ENCODE data around the gene SEC23B.

- TF ChIP-seq NR3C1 (IDR thresholded peaks at IDR 0.05) (no peak), EP300 (IDR thresholded peaks at IDR 0.05) (no peak), CTCF (IDR thresholded peaks at IDR 0.05) (no peak), REST (IDR thresholded peaks at IDR 0.05) (no peak), MAX (IDR thresholded peaks at IDR 0.05) (no peak), CEBPB (IDR thresholded peaks at IDR 0.05) (no peak), HMGXB4 (CRISPR knock-in tag; IDR thresholded peaks at IDR 0.05; ENCODE audit: borderline replicate concordance) (no peak), POLR2A (IDR thresholded peaks at IDR 0.05; ENCODE audit: low read length) (no peak), PHF8 (IDR thresholded peaks at IDR 0.05; ENCODE audit: borderline replicate concordance, low read depth) (no peak), BCL3 (IDR thresholded peaks at IDR 0.05) (no peak), RCOR1 (IDR thresholded peaks at IDR 0.05; ENCODE audit: low read depth, low read length) (no peak), BHLHE40 (IDR thresholded peaks at IDR 0.05; ENCODE audit: low read depth, low read length) (no peak), CBX2 (IDR thresholded peaks at IDR 0.05; ENCODE audit: borderline replicate concordance, low read depth) (no peak), USF2 (IDR thresholded peaks at IDR 0.05) (no peak)
Measured at GRCh38 chr20:18609741-18610140, 102.0 kb downstream of the SEC23B start.
